GM12801 (cell line): ENCODE results near the gene ZNHIT1.

ENCODE experiments used
- CTCF ChIP-seq: IDR thresholded peaks from one replicate; pipeline ENCODE4 v1.5.1; 2011; ENCODE audit warnings: control low read depth; ENCODE audit not compliant: insufficient read length; ENCODE audit errors: extremely low read depth

ZNHIT1 gene

GRCh38 chr7:101216860-101217387 lies 1.0 kb upstream of the ZNHIT1 start:
- no peak for TF ChIP-seq CTCF

GRCh38 chr7:101218236-101219125 lies 516 bp downstream of the ZNHIT1 start:
- no peak for TF ChIP-seq CTCF

- TF ChIP-seq CTCF: no peak
These were observed 2.3 kb downstream of the ZNHIT1 start for GRCh38 chr7:101220295-101220694.

GRCh38 chr7:101222275-101222830 lies 4.4 kb downstream of the ZNHIT1 start:
- TF ChIP-seq CTCF: no peak

GRCh38 chr7:101223528-101223927 lies 5.6 kb downstream of the ZNHIT1 start:
- TF ChIP-seq CTCF: no peak

GRCh38 chr7:101225650-101226049 lies 7.7 kb downstream of the ZNHIT1 start:
- no peak for TF ChIP-seq CTCF

GRCh38 chr7:101226721-101227120 lies 8.8 kb downstream of the ZNHIT1 start:
- TF ChIP-seq CTCF: no peak
